IMR-90 (cell line): ENCODE data around the gene CPED1. TPM values are rescaled to one million over a fixed set of nuclear protein-coding genes. Genes with fewer than 3 reads are reported as not detected.

Experiments
- ATAC-seq: fragments of 200-7000 bp; cut with Tn5 transposase; 2 replicates; pipeline ENCODE4 v1.9.1; 2020; ENCODE audit warnings: low read depth, mild to moderate bottlenecking, moderate library complexity
- BruUV-seq: library from RNA; stranded (reverse); fragments of 400-500 nt; replicated peaks from 2 replicates; lab custom pipeline; 2021; lab: Mats Ljungman, UMichigan
- CTCF ChIA-PET: fragments of 300-600 bp; formaldehyde crosslinking; extraction: SDS; loops from one replicate; lab custom pipeline; 2021; ENCODE audit warnings: antibody characterized with exemption; lab: Yijun Ruan, JAX
- POLR2A ChIA-PET: fragments of 300-600 bp; sonication (Branson Sonifier 250); formaldehyde crosslinking; loops from one replicate; lab custom pipeline; 2022; ENCODE audit warnings: antibody characterized with exemption; ENCODE audit not compliant: unreplicated experiment; lab: Charles Lee
- DNase-seq: peaks from one replicate; pipeline ENCODE4 v3.0.0; 2013
- H2AFZ ChIP-seq: replicated peaks from 2 replicates; pipeline ENCODE3; 2013; ENCODE audit warnings: low read length, mild to moderate bottlenecking; ENCODE audit not compliant: poor library complexity
- H2AK5ac ChIP-seq: 2 replicates; pipeline ENCODE4 v1.6.1; 2013; ENCODE audit warnings: low read depth, low read length, inconsistent platforms
- H2AK9ac ChIP-seq: replicated peaks from 2 replicates; pipeline ENCODE3; 2013; ENCODE audit warnings: mild to moderate bottlenecking, low read depth, low read length, moderate library complexity; ENCODE audit not compliant: poor library complexity
- H2BK120ac ChIP-seq: 2 replicates; pipeline ENCODE4 v1.6.1; 2013; ENCODE audit warnings: low read depth, low read length, inconsistent platforms
- H2BK15ac ChIP-seq: 3 replicates; pipeline ENCODE4 v1.6.1; 2013; ENCODE audit warnings: low read depth, low read length, inconsistent platforms
- H2BK20ac ChIP-seq: 2 replicates; pipeline ENCODE4 v1.6.1; 2013; ENCODE audit warnings: low read depth, mild to moderate bottlenecking, inconsistent platforms, low read length, moderate library complexity
- H2BK5ac ChIP-seq: 2 replicates; pipeline ENCODE4 v1.6.1; 2013; ENCODE audit warnings: mild to moderate bottlenecking, low read depth, low read length, inconsistent platforms; ENCODE audit not compliant: poor library complexity, severe bottlenecking
- H3K14ac ChIP-seq: replicated peaks from 2 replicates; pipeline ENCODE4 v1.6.1; 2013; ENCODE audit warnings: low read depth, low read length, inconsistent platforms
- H3K18ac ChIP-seq: 2 replicates; pipeline ENCODE4 v1.6.1; 2013; ENCODE audit warnings: low read depth, low read length, control low read depth
- H3K23ac ChIP-seq: 2 replicates; pipeline ENCODE4 v1.6.1; 2013; ENCODE audit warnings: low read depth, low read length, inconsistent platforms
- H3K27ac ChIP-seq: 2 replicates; pipeline ENCODE4 v1.5.1; 2013; ENCODE audit warnings: mild to moderate bottlenecking, control low read depth, low read length; ENCODE audit not compliant: insufficient read depth
- H3K27me3 ChIP-seq: 2 replicates; pipeline ENCODE4 v1.6.1; 2013; ENCODE audit warnings: low read length; ENCODE audit not compliant: control insufficient read depth, insufficient read depth
- H3K36me3 ChIP-seq: 2 replicates; pipeline ENCODE4 v1.6.1; 2013; ENCODE audit warnings: low read length, mixed read lengths; ENCODE audit not compliant: control insufficient read depth, insufficient read depth
- H3K4ac ChIP-seq: 2 replicates; pipeline ENCODE4 v1.6.1; 2013; ENCODE audit warnings: low read depth, low read length, inconsistent platforms
- H3K4me1 ChIP-seq: 2 replicates; pipeline ENCODE4 v1.6.1; 2013; ENCODE audit warnings: low read length, mixed read lengths; ENCODE audit not compliant: control insufficient read depth, insufficient read depth
- H3K4me2 ChIP-seq: 2 replicates; pipeline ENCODE4 v1.6.1; 2013; ENCODE audit warnings: low read depth, mild to moderate bottlenecking, control low read depth, low read length, moderate library complexity
- H3K4me3 ChIP-seq: 2 replicates; pipeline ENCODE4 v1.5.1; 2013; ENCODE audit warnings: low read depth, mild to moderate bottlenecking, control low read depth, low read length, moderate library complexity; ENCODE audit not compliant: insufficient read depth
- H3K56ac ChIP-seq: 2 replicates; pipeline ENCODE4 v1.6.1; 2013; ENCODE audit warnings: low read length, inconsistent platforms; ENCODE audit not compliant: insufficient read depth; ENCODE audit errors: extremely low read depth
- H3K79me1 ChIP-seq, 2 experiments: 2 replicates each; pipeline ENCODE4 v1.6.1; 2013; ENCODE audit warnings: low read length in 2 of 2, inconsistent platforms in 1 of 2, low read depth in 1 of 2
- H3K9ac ChIP-seq: 2 replicates; pipeline ENCODE4 v1.6.1; 2013; ENCODE audit warnings: low read depth, low read length, control low read depth
- H3K9me1 ChIP-seq: 2 replicates; pipeline ENCODE4 v1.6.1; 2013; ENCODE audit warnings: low read length, inconsistent platforms; ENCODE audit not compliant: insufficient read depth
- H3K9me3 ChIP-seq: 2 replicates; pipeline ENCODE4 v1.6.1; 2013; ENCODE audit warnings: low read length; ENCODE audit not compliant: control insufficient read depth, insufficient read depth
- H4K20me1 ChIP-seq: 2 replicates; pipeline ENCODE4 v1.6.1; 2013; ENCODE audit warnings: low read length, inconsistent platforms; ENCODE audit not compliant: insufficient read depth
- H4K5ac ChIP-seq: 2 replicates; pipeline ENCODE4 v1.6.1; 2013; ENCODE audit warnings: mild to moderate bottlenecking, low read depth, low read length, control low read depth
- H4K8ac ChIP-seq, 2 experiments: 2 replicates each; pipeline ENCODE4 v1.6.1; 2013; ENCODE audit warnings: low read depth in 2 of 2, low read length in 2 of 2, control low read depth in 1 of 2, inconsistent platforms in 1 of 2
- H4K91ac ChIP-seq: 2 replicates; pipeline ENCODE4 v1.6.1; 2013; ENCODE audit warnings: low read depth, low read length, inconsistent platforms; ENCODE audit not compliant: insufficient read depth
- BHLHE40 ChIP-seq: fragments of 150-350 bp; IDR thresholded peaks from 2 replicates; pipeline ENCODE4 v1.6.1; 2016; ENCODE audit warnings: mild to moderate bottlenecking, low read depth, low read length
- CEBPB ChIP-seq: IDR thresholded peaks from 2 replicates; pipeline ENCODE4 v1.6.1; 2012; ENCODE audit warnings: low read depth, low read length, improper control_type of control experiment
- CHD1 ChIP-seq: IDR thresholded peaks from 2 replicates; pipeline ENCODE4 v1.6.1; 2012; ENCODE audit warnings: low read depth, low read length, improper control_type of control experiment
- FOS ChIP-seq: fragments of 150-350 bp; IDR thresholded peaks from 2 replicates; pipeline ENCODE4 v1.6.1; 2016; ENCODE audit warnings: low read depth, low read length
- MAFK ChIP-seq: IDR thresholded peaks from 2 replicates; pipeline ENCODE4 v1.6.1; 2012; ENCODE audit warnings: low read depth, low read length, improper control_type of control experiment
- MAZ ChIP-seq: IDR thresholded peaks from 2 replicates; pipeline ENCODE4 v1.6.1; 2012; ENCODE audit warnings: low read depth, mild to moderate bottlenecking, low read length, improper control_type of control experiment, moderate library complexity, borderline replicate concordance
- MXI1 ChIP-seq: IDR thresholded peaks from 2 replicates; pipeline ENCODE4 v1.6.1; 2012; ENCODE audit warnings: low read depth, mild to moderate bottlenecking, low read length, moderate library complexity, borderline replicate concordance
- NFE2L2 ChIP-seq: fragments of 150-350 bp; IDR thresholded peaks from 2 replicates; pipeline ENCODE4 v1.6.1; 2016; ENCODE audit warnings: low read depth, mild to moderate bottlenecking, low read length
- POLR2A ChIP-seq: IDR thresholded peaks from 2 replicates; pipeline ENCODE4 v1.6.1; 2012; ENCODE audit warnings: mild to moderate bottlenecking, low read depth, low read length
- RAD21 ChIP-seq: IDR thresholded peaks from 2 replicates; pipeline ENCODE4 v1.6.1; 2012; ENCODE audit warnings: low read length, improper control_type of control experiment
- RCOR1 ChIP-seq: IDR thresholded peaks from 2 replicates; pipeline ENCODE4 v1.6.1; 2012; ENCODE audit warnings: mild to moderate bottlenecking, low read length, improper control_type of control experiment; ENCODE audit not compliant: insufficient replicate concordance
- RFX5 ChIP-seq: IDR thresholded peaks from 2 replicates; pipeline ENCODE4 v1.8.0; 2012; ENCODE audit warnings: low read depth, mild to moderate bottlenecking, low read length, moderate library complexity
- SMC3 ChIP-seq: fragments of 150-350 bp; IDR thresholded peaks from 2 replicates; pipeline ENCODE4 v1.6.1; 2016; ENCODE audit warnings: low read depth, mild to moderate bottlenecking, antibody characterized with exemption, low read length, moderate library complexity
- WGBS, 2 experiments: methylation state at CpG; one replicate each; pipeline versions ENCODE4 v1.1.5 to v1.1.7; 2013; ENCODE audit warnings: missing lambda C conversion rate in 2 of 2; ENCODE audit not compliant: insufficient read length in 1 of 2; ENCODE audit errors: extremely low coverage in 2 of 2; 5-methylcytosine and 5-hydroxymethylcytosine counted together
- dilution Hi-C: fragments of 300-500 bp; cut with HindIII; formaldehyde crosslinking; loops from one replicate; pipeline ENCODE4 v1.14.3; 2018; ENCODE audit warnings: low sequenced_read_pairs; ENCODE audit not compliant: unreplicated experiment
- in situ Hi-C: fragments of 300-500 bp; cut with MboI; formaldehyde crosslinking; loops from 3 replicates; pipeline ENCODE4 v1.14.3; 2019; ENCODE audit warnings: low sequenced_read_pairs, inconsistent platforms, mixed read lengths
- intact Hi-C: fragments of 100-400 bp; cut with micrococcal nuclease; formaldehyde crosslinking; loops from 2 replicates; pipeline ENCODE4 v1.10.0; 2022
- polyA plus RNA-seq, 3 experiments: library from polyadenylated mRNA; depleted of rRNA; stranded (reverse); fragments of >200 nt; gene quantifications; 2 replicates each; pipeline ENCODE4 v1.2.3, GENCODE V29; 2012; ENCODE audit warnings: low replicate concordance in 1 of 3
- total RNA-seq: library from RNA; depleted of rRNA; stranded (reverse); fragments of >200 nt; gene quantifications from 2 replicates; pipeline ENCODE4 v1.2.3, GENCODE V29; 2012
- TF ChIP-seq, protein P1 (sequence below): fragments of 150-350 bp; IDR thresholded peaks from 2 replicates; pipeline ENCODE4 v1.6.1; 2016; ENCODE audit warnings: low read depth, mild to moderate bottlenecking, low read length, moderate library complexity, borderline replicate concordance
- TF ChIP-seq, protein P2 (sequence below): fragments of 150-350 bp; IDR thresholded peaks from 2 replicates; pipeline ENCODE4 v1.6.1; 2017; ENCODE audit warnings: mild to moderate bottlenecking, antibody characterized with exemption, low read length, low read depth
- TF ChIP-seq, protein P3 (sequence below): conservative IDR thresholded peaks from 2 replicates; pipeline ENCODE4 v1.5.1; 2012; ENCODE audit warnings: mild to moderate bottlenecking, low read depth, low read length, improper control_type of control experiment

CPED1 gene
- total and polyA plus RNA-seq, 2 of the 4 experiments (the other 2 are of a cell fraction), result 31.2 to 96.8 TPM

DNA sequence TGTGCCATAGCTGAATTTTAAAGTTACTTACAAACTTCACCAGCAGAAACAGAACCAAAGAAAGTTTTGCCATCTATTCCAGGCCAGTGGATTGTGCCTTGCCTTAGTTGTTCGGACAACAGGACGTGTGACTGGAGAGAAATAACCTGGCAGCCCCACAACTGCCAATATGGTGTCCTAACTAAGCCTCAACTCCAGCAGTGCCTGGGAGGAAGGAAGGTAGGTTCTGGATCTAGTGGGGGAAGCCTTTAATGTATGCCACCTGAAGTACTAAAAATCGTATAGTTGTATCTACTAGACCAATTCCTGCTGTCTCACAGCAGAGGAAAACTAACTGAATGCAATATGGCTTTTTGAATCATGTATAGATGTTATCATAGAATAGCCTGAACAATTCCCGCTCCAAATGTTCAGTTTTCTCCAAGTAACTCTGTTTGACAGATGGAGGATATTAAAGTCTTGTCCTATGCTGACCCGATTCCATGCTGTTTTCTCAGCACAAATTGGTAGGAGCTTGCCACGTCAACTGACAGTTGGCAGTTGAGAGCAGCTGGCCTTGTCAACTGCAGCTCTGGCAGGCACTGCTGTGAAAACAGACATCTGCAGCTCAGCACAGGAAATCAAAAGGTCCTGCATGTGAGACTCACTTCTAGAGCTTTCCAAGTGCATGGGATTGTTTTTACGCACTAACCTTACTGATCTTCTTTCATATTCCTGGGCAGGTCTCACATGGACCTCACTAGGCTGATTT, 255.8 kb downstream of the CPED1 start:
- Histone ChIP-seq H3K27me3 (no peaks in the 10 kb centered on the region), H3K9me1 (peaks cover 6% of the 10 kb centered on the region; the same call in 1 of the 2 replicates), H3K18ac (no peak overlapping the region), H3K56ac (no peak overlapping the region), H4K8ac (no peak overlapping the region), H2BK15ac (no peak overlapping the region), H3K14ac (no peak overlapping the region), H3K4ac (no peak overlapping the region), H3K9me3 (no peaks in the 10 kb centered on the region), H4K5ac (no peak overlapping the region), H3K9ac (no peak overlapping the region), H2BK120ac (no peak overlapping the region), H2AK5ac (no peak overlapping the region), H2BK20ac (no peak overlapping the region), H3K23ac (no peak overlapping the region), H3K4me1 (no peaks in the 10 kb centered on the region), H3K4me2 (no peak overlapping the region), H4K20me1 (no peaks in the 10 kb centered on the region), H3K36me3 (peaks cover 13% of the 10 kb centered on the region), H2AK9ac (no peak overlapping the region), H3K27ac (no peak overlapping the region), H3K79me1 (peaks cover 0 to 4% of the 10 kb centered on the region in 2 experiments; a peak in 2 of 4 replicates), H2AFZ (no peak overlapping the region), H4K91ac (no peak overlapping the region), H2BK5ac (no peak overlapping the region), H3K4me3 (no peak overlapping the region)
- ChIA-PET POLR2A (no interaction called here), CTCF (no interaction called here)
- dilution Hi-C loops (no loop called here), intact Hi-C loops (no loop called here), in situ Hi-C loops (no loop called here)
- TF ChIP-seq RFX5 (no peak), RAD21 (no peak), CEBPB (no peak), SMC3 (no peak), CHD1 (no peak), POLR2A (no peak), MAFK (no peak), RCOR1 (no peak), BHLHE40 (no peak), FOS (no peak), MXI1 (no peak), NFE2L2 (no peak), MAZ (no peak)
- TF ChIP-seq, protein P1, sequence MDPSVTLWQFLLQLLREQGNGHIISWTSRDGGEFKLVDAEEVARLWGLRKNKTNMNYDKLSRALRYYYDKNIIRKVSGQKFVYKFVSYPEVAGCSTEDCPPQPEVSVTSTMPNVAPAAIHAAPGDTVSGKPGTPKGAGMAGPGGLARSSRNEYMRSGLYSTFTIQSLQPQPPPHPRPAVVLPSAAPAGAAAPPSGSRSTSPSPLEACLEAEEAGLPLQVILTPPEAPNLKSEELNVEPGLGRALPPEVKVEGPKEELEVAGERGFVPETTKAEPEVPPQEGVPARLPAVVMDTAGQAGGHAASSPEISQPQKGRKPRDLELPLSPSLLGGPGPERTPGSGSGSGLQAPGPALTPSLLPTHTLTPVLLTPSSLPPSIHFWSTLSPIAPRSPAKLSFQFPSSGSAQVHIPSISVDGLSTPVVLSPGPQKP, result no peak
- TF ChIP-seq, protein P2, sequence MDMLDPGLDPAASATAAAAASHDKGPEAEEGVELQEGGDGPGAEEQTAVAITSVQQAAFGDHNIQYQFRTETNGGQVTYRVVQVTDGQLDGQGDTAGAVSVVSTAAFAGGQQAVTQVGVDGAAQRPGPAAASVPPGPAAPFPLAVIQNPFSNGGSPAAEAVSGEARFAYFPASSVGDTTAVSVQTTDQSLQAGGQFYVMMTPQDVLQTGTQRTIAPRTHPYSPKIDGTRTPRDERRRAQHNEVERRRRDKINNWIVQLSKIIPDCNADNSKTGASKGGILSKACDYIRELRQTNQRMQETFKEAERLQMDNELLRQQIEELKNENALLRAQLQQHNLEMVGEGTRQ, result no peak
- TF ChIP-seq, protein P3, sequence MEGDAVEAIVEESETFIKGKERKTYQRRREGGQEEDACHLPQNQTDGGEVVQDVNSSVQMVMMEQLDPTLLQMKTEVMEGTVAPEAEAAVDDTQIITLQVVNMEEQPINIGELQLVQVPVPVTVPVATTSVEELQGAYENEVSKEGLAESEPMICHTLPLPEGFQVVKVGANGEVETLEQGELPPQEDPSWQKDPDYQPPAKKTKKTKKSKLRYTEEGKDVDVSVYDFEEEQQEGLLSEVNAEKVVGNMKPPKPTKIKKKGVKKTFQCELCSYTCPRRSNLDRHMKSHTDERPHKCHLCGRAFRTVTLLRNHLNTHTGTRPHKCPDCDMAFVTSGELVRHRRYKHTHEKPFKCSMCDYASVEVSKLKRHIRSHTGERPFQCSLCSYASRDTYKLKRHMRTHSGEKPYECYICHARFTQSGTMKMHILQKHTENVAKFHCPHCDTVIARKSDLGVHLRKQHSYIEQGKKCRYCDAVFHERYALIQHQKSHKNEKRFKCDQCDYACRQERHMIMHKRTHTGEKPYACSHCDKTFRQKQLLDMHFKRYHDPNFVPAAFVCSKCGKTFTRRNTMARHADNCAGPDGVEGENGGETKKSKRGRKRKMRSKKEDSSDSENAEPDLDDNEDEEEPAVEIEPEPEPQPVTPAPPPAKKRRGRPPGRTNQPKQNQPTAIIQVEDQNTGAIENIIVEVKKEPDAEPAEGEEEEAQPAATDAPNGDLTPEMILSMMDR, result no peak
- DNase-seq (no peak), ATAC-seq (no peak)
- WGBS, 2 experiments, result 63% methylated on average over 2 of the region's 7 CpGs; no CpG with 5 or more reads in 1 of the 2 experiments
- no TSS peak for BruUV-seq
